NCI-H774 (cell line): ENCODE measurements around the gene ZFYVE26.
"Not testable (repeated sequence)": the region's sequence is repeated elsewhere in the genome, so short reads cannot be mapped to it uniquely, and the experiment has no call there.

Source experiments
- DNase-seq: peaks from one replicate; lab custom pipeline; 2025; lab: John Stamatoyannopoulos, UW

Gene ZFYVE26

GRCh38 chr14:67705211-67705610 is 111.2 kb downstream of the ZFYVE26 start:
- no peak for DNase-seq

GRCh38 chr14:67704484-67705089 is 111.8 kb downstream of the ZFYVE26 start:
- DNase-seq = peak; percentile 38

DNA sequence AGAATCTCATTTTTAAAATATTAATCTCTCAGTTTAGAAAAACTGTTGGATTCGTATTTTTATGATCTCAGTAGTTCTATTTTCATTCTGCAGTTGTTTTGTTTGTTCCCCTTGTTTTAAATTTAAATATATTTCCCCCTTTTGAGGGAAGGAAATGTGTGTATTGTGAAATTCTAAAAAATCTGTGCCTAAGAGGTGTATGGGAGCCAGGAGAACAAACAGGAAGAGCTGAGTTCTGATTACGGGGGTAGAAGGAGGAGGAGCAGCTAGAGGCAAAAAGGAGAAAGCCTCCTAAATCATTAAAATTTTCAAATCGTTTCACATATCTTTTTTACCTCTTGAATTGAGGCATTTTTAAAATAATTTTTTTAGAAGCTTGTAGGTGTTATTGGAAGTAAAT is 112.4 kb downstream of the ZFYVE26 start:
- DNase-seq = no peak

DNA sequence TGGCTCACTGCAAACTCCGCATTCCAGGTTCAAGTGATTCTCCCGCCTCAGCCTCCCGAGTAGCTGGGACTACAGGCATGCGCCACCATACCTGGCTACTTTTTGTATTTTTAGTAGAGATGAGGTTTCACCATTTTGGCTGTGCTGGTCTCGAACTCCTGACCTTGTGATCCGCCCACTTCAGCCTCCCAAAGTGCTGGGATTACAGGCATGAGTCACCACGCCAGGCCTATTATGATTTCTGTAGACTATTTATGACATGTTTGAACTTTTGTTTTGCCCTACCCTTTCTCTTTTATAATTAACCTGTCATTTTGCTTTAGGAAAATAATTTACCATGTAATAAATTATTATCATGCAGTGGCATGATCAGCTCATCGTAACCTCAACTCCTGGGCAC is 114.9 kb downstream of the ZFYVE26 start, which contains the start of gene RDH12:
Gene RDH12 (plus strand): TSS at position 395 of the 400 bp plus-strand sequence. CDS start 20,757 bp downstream, outside the sequence.
- DNase-seq = not testable (repeated sequence)

- no peak for DNase-seq
Measured at GRCh38 chr14:67698179-67698578, 118.2 kb downstream of the ZFYVE26 start.

GRCh38 chr14:67697006-67697405 is 119.4 kb downstream of the ZFYVE26 start:
- DNase-seq = no peak
